GM21381 (cell line): ENCODE results near the gene MORN1.

ENCODE experiments used
- ATAC-seq: cut with Tn5 transposase; IDR thresholded peaks from one replicate; pipeline ENCODE4 v1.9.1; 2021; ENCODE audit warnings: mild to moderate bottlenecking, moderate library complexity; ENCODE audit not compliant: unreplicated experiment

The MORN1 gene

GRCh38 chr1:2282556-2283270 lies 108.6 kb downstream of the MORN1 start:
- ATAC-seq, result no peak

GRCh38 chr1:2279817-2280216 lies 111.5 kb downstream of the MORN1 start:
- no peak for ATAC-seq

GRCh38 chr1:2279210-2279639 lies 112.1 kb downstream of the MORN1 start:
- ATAC-seq, result no peak

GRCh38 chr1:2278591-2279209 lies 112.7 kb downstream of the MORN1 start:
- no peak for ATAC-seq

- ATAC-seq, result no peak
Observed at GRCh38 chr1:2277741-2278488, 113.4 kb downstream of the MORN1 start.

GRCh38 chr1:2276803-2277580 lies 114.4 kb downstream of the MORN1 start:
- no peak for ATAC-seq

- ATAC-seq, result no peak
Observed at GRCh38 chr1:2275796-2276536, 115.4 kb downstream of the MORN1 start.

GRCh38 chr1:2274929-2275475 lies 116.4 kb downstream of the MORN1 start:
- no peak for ATAC-seq

- no peak for ATAC-seq
Observed at GRCh38 chr1:2274231-2274928, 117.0 kb downstream of the MORN1 start.

GRCh38 chr1:2273401-2274090 lies 117.8 kb downstream of the MORN1 start:
- ATAC-seq, result no peak

- ATAC-seq, result no peak
Observed at GRCh38 chr1:2272686-2273400, 118.5 kb downstream of the MORN1 start.

GRCh38 chr1:2271841-2272655 lies 119.3 kb downstream of the MORN1 start:
- ATAC-seq, result no peak
